Keratinocyte (primary cell): ENCODE data around the gene LIPT2. TPM values are rescaled to one million over a fixed set of nuclear protein-coding genes. Genes with fewer than 3 reads are reported as not detected.

ENCODE experiments used
- DNase-seq: peaks from one replicate; pipeline ENCODE4 v3.0.0-alpha.2; 2011; ENCODE audit warnings: low read depth, missing footprints, low spot score
- FAIRE-seq: peaks from 2 replicates; lab custom pipeline; 2011; peaks lifted over from hg19 to GRCh38; lab: Jason Lieb, UNC
- H2AFZ ChIP-seq: 2 replicates; pipeline ENCODE4 v1.6.0; 2012; ENCODE audit warnings: low read length, control low read depth, inconsistent platforms; ENCODE audit not compliant: control insufficient read depth
- H3K27ac ChIP-seq: 2 replicates; pipeline ENCODE4 v1.5.1; 2011; ENCODE audit warnings: low read length; ENCODE audit not compliant: control insufficient read depth, insufficient read depth
- H3K27me3 ChIP-seq: 3 replicates; pipeline ENCODE4 v1.6.0; 2011; ENCODE audit warnings: low read length; ENCODE audit not compliant: control insufficient read depth, insufficient read depth; ENCODE audit errors: extremely low read depth
- H3K36me3 ChIP-seq, 2 experiments: 2 replicates in 1 of 2; 3 replicates in 1 of 2; pipeline ENCODE4 v1.5.1; 2011; ENCODE audit warnings: low read length in 2 of 2, mild to moderate bottlenecking in 1 of 2; ENCODE audit not compliant: control insufficient read depth in 2 of 2, insufficient read depth in 2 of 2; ENCODE audit errors: extremely low read depth in 1 of 2
- H3K4me1 ChIP-seq: 3 replicates; pipeline ENCODE4 v1.5.1; 2011; ENCODE audit warnings: low read length; ENCODE audit not compliant: control insufficient read depth, insufficient read depth; ENCODE audit errors: extremely low read depth
- H3K4me2 ChIP-seq: 3 replicates; pipeline ENCODE4 v1.6.0; 2011; ENCODE audit warnings: low read depth, low read length; ENCODE audit not compliant: control insufficient read depth, insufficient read depth; ENCODE audit errors: extremely low read depth
- H3K4me3 ChIP-seq, 3 experiments: fragments of 200-600 bp in 1 of 3; sonication (generic) in 1 of 3; 2 replicates in 2 of 3; 3 replicates in 1 of 3; pipeline ENCODE4 v1.5.1; 2011 to 2016; ENCODE audit warnings: low read length in 3 of 3, mild to moderate bottlenecking in 3 of 3, control low read depth in 2 of 3, inconsistent platforms in 1 of 3, low read depth in 1 of 3, mixed read lengths in 1 of 3, mixed run types in 1 of 3, moderate library complexity in 1 of 3; ENCODE audit not compliant: control insufficient read depth in 2 of 3, insufficient read depth in 2 of 3; ENCODE audit errors: extremely low read depth in 1 of 3
- H3K79me2 ChIP-seq: 2 replicates; pipeline ENCODE4 v1.6.0; 2012; ENCODE audit warnings: low read length; ENCODE audit not compliant: control insufficient read depth, insufficient read depth
- H3K9ac ChIP-seq: 3 replicates; pipeline ENCODE4 v1.6.0; 2011; ENCODE audit warnings: low read length; ENCODE audit not compliant: control insufficient read depth, insufficient read depth; ENCODE audit errors: extremely low read depth
- H3K9me1 ChIP-seq: 3 replicates; pipeline ENCODE4 v1.6.0; 2011; ENCODE audit warnings: low read length; ENCODE audit not compliant: control insufficient read depth, insufficient read depth; ENCODE audit errors: extremely low read depth
- H3K9me3 ChIP-seq: 2 replicates; pipeline ENCODE4 v1.5.1; 2012; ENCODE audit warnings: low read depth, low read length; ENCODE audit not compliant: control insufficient read depth
- H4K20me1 ChIP-seq: 3 replicates; pipeline ENCODE4 v1.6.0; 2011; ENCODE audit warnings: low read length; ENCODE audit not compliant: control insufficient read depth, insufficient read depth; ENCODE audit errors: extremely low read depth
- EZH2 ChIP-seq: IDR thresholded peaks from one replicate; pipeline ENCODE4 v1.6.1; 2012; ENCODE audit warnings: inconsistent platforms, mild to moderate bottlenecking, low read length, moderate library complexity
- dilution Hi-C: fragments of 300-500 bp; cut with MboI; formaldehyde crosslinking; loops from one replicate; pipeline ENCODE4 v1.7.0; 2020; ENCODE audit warnings: low sequenced_read_pairs; ENCODE audit not compliant: extremely low pct_ligation_motif_present
- polyA plus RNA-seq, 5 experiments: library from polyadenylated mRNA; depleted of rRNA in 3 of 5; stranded (reverse) in 3 of 5; stranded (forward) in 1 of 5; unstranded in 1 of 5; fragments of >200 nt; gene quantifications; 1 replicate in 1 of 5; 2 replicates in 3 of 5; 3 replicates in 1 of 5; pipeline versions ENCODE4 v1.2.1 to v1.2.3, GENCODE V29; 2011 to 2012; ENCODE audit warnings: missing spikeins in 2 of 5, low read depth in 1 of 5, low replicate concordance in 1 of 5
- TF ChIP-seq, protein P1 (sequence below), 3 experiments: IDR thresholded peaks in 1 of 3; conservative IDR thresholded peaks in 1 of 3; optimal IDR thresholded peaks in 1 of 3; 2 replicates in 2 of 3; 3 replicates in 1 of 3; pipeline versions ENCODE3 to v1.5.1; 2011; ENCODE audit warnings: low read length in 3 of 3, mild to moderate bottlenecking in 3 of 3, moderate library complexity in 2 of 3, control low read depth in 1 of 3, inconsistent platforms in 1 of 3; ENCODE audit not compliant: insufficient read depth in 2 of 3; ENCODE audit errors: extremely low read depth in 1 of 3

Gene LIPT2
- polyA plus RNA-seq, 1 donor (not counting 4 experiments of a cell fraction or from before 2014, with no cell fraction given) = 2.3 TPM

DNA sequence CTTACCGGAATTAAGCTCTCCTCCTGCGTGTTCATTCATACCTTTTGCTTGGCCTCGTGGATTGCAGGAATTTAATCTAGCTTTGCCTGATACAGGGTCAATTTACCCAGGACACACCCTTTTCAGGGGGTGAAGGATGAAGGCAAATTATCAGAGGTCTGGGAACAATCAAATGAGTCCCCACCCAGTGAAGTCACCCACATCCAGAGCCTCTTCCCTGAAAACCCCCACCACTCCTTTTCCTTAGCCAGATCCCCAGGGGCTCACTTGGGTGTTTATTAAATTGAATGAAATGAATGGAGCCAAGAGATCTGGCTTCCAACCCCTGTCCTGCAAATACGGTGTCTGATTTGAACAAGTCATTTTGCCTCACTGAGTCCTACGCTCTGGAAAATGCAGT is 31.0 kb upstream of the LIPT2 start:
- H2AFZ ChIP-seq = no peak overlapping the region
- H3K79me2 ChIP-seq = no peaks in the 10 kb centered on the region
- dilution Hi-C loops = no loop called here
- no peak overlapping the region for H3K9ac ChIP-seq
- no peaks in the 10 kb centered on the region for H3K9me1 ChIP-seq
- FAIRE-seq = no peak
- no peak overlapping the region for H3K27ac ChIP-seq
- no peaks in the 10 kb centered on the region for H3K27me3 ChIP-seq
- H3K4me3 ChIP-seq = no peak overlapping the region
- no peak for DNase-seq
- no peaks in the 10 kb centered on the region for H3K36me3 ChIP-seq
- H3K4me1 ChIP-seq = peaks cover 6% of the 10 kb centered on the region
- no peak overlapping the region for H3K4me2 ChIP-seq
- no peaks in the 10 kb centered on the region for H4K20me1 ChIP-seq
- H3K9me3 ChIP-seq = no peaks in the 10 kb centered on the region
- TF ChIP-seq, protein P1, sequence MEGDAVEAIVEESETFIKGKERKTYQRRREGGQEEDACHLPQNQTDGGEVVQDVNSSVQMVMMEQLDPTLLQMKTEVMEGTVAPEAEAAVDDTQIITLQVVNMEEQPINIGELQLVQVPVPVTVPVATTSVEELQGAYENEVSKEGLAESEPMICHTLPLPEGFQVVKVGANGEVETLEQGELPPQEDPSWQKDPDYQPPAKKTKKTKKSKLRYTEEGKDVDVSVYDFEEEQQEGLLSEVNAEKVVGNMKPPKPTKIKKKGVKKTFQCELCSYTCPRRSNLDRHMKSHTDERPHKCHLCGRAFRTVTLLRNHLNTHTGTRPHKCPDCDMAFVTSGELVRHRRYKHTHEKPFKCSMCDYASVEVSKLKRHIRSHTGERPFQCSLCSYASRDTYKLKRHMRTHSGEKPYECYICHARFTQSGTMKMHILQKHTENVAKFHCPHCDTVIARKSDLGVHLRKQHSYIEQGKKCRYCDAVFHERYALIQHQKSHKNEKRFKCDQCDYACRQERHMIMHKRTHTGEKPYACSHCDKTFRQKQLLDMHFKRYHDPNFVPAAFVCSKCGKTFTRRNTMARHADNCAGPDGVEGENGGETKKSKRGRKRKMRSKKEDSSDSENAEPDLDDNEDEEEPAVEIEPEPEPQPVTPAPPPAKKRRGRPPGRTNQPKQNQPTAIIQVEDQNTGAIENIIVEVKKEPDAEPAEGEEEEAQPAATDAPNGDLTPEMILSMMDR (optimal IDR thresholded peaks at IDR 0.05 in 1 of 3, IDR thresholded peaks at IDR 0.05 in 1 of 3, conservative IDR thresholded peaks at IDR 0.05 in 1 of 3; ENCODE audit: extremely low read depth in 1 of 3, insufficient read depth in 2 of 3, low read length in 3 of 3) = no peak
- TF ChIP-seq EZH2 = no peak

DNA sequence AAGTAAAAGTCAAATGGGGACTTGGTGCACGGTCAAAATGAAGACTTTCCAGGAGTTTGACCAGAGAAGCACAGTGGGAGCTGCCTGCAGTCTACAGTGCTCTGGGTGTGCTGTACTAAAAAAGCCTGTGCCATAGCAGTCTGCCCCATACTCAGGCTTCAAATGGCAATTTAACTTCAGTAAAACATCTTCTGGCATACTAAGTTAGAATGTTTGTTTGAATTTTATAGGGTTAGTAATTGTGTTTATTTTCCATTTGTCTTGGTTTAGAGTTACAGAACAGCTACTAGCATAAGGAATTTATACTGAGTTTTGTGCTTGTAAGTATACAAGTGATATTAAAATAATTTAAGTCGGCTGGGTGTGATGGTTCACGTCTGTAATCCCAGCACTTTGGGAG is 29.3 kb upstream of the LIPT2 start:
- H3K79me2 ChIP-seq = no peaks in the 10 kb centered on the region
- no peak overlapping the region for H3K9ac ChIP-seq
- H3K4me1 ChIP-seq = peaks cover 10% of the 10 kb centered on the region
- no peaks in the 10 kb centered on the region for H3K9me3 ChIP-seq
- no peak overlapping the region for H3K4me2 ChIP-seq
- FAIRE-seq (no peak), DNase-seq (no peak)
- H3K27ac ChIP-seq = no peak overlapping the region
- no peak overlapping the region for H3K4me3 ChIP-seq
- H3K27me3 ChIP-seq = no peaks in the 10 kb centered on the region
- no peak overlapping the region for H2AFZ ChIP-seq
- no peak for TF ChIP-seq EZH2
- dilution Hi-C loops = no loop called here
- H3K36me3 ChIP-seq = no peaks in the 10 kb centered on the region
- no peaks in the 10 kb centered on the region for H4K20me1 ChIP-seq
- no peaks in the 10 kb centered on the region for H3K9me1 ChIP-seq

DNA sequence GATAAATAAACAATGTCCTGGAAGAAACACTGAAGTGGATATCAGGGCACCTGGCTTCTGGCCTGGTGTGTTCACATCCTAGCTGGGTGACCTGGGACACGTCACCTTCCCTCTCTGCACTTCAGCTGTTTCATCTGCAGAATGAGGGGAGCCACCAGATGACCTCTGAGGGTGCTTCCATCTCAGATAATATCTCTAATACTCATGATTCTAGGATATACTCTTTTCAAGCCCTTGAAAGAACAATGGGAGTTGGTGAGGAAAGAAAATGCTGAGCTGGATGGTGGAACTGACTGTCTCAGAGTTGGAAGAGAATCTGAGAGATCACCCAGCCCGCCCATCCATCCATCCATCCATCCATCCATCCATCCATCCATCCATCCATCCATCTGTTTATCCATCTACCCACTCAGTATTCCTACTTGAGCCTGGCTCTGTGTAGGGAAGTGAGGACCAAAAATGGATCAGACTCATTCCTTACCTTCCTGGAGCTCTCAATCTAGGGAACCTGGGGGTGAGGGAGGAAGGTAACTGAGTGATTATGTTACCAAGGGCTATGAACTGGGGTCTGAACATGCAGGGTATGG is 28.2 kb upstream of the LIPT2 start:
- FAIRE-seq (no peak), DNase-seq (no peak)
- Histone ChIP-seq H3K9me3 (no peaks in the 10 kb centered on the region), H3K4me2 (no peak overlapping the region), H2AFZ (no peak overlapping the region), H3K4me1 (peaks cover 10% of the 10 kb centered on the region), H3K9ac (no peak overlapping the region), H3K4me3 (no peak overlapping the region), H3K36me3 (no peaks in the 10 kb centered on the region), H3K27me3 (no peaks in the 10 kb centered on the region), H4K20me1 (no peaks in the 10 kb centered on the region), H3K27ac (no peak overlapping the region), H3K79me2 (no peaks in the 10 kb centered on the region), H3K9me1 (no peaks in the 10 kb centered on the region)
- dilution Hi-C loops = no loop called here
- TF ChIP-seq, protein P1 (optimal IDR thresholded peaks at IDR 0.05 in 1 of 3, IDR thresholded peaks at IDR 0.05 in 1 of 3, conservative IDR thresholded peaks at IDR 0.05 in 1 of 3; ENCODE audit: extremely low read depth in 1 of 3, insufficient read depth in 2 of 3, low read length in 3 of 3) = no peak
- no peak for TF ChIP-seq EZH2
